C4-2B (cell line): Measurements from ENCODE around the gene NFASC.

Source experiments
- CTCF ChIP-seq: fragments of 450-650 bp; conservative IDR thresholded peaks from 2 replicates; pipeline ENCODE4 v1.5.1; 2017; ENCODE audit warnings: mild to moderate bottlenecking
- ZFX ChIP-seq: fragments of 450-650 bp; IDR thresholded peaks from 2 replicates; pipeline ENCODE4 v1.6.1; 2017

GRCh38 chr1:204871405-204872037, 859 bp downstream of the NFASC start:
- no peak for TF ChIP-seq CTCF
- TF ChIP-seq ZFX: no peak
